NOMO-1 (cell line): Measurements from ENCODE around the gene SEPSECS.
A peak's percentile ranks its signal among the peaks of the same experiment; 100 is the strongest.
"Not testable (repeated sequence)": the region's sequence is repeated elsewhere in the genome, so short reads cannot be mapped to it uniquely, and the experiment has no call there.

ENCODE experiments used
- DNase-seq, 2 experiments: peaks; one replicate each; lab custom pipeline; 2025; ENCODE audit not compliant: unreplicated experiment in 2 of 2; lab: John Stamatoyannopoulos, UW

SEPSECS gene

GRCh38 chr4:25088093-25088952, 71.9 kb downstream of the SEPSECS start:
- peak in 1 of 2 experiments; percentile 39 for DNase-seq

- no peak for DNase-seq
These were observed 74.6 kb downstream of the SEPSECS start for GRCh38 chr4:25085671-25086070.

GRCh38 chr4:25083441-25083840, 76.8 kb downstream of the SEPSECS start:
- not testable (repeated sequence) for DNase-seq

- DNase-seq = no peak
These were observed 78.3 kb downstream of the SEPSECS start for GRCh38 chr4:25081866-25082471.

GRCh38 chr4:25080571-25080970, 79.7 kb downstream of the SEPSECS start:
- DNase-seq = no peak

- DNase-seq = no peak
These were observed 81.7 kb downstream of the SEPSECS start for GRCh38 chr4:25078523-25078922.

GRCh38 chr4:25076625-25077398, 83.4 kb downstream of the SEPSECS start:
- no peak for DNase-seq

GRCh38 chr4:25075851-25076250, 84.4 kb downstream of the SEPSECS start:
- DNase-seq = no peak

GRCh38 chr4:25075129-25075528, 85.1 kb downstream of the SEPSECS start:
- no peak for DNase-seq

- no peak for DNase-seq
These were observed 89.7 kb downstream of the SEPSECS start for GRCh38 chr4:25070545-25070944.
